ENCODE measurements around the gene E2F3. TPM values are rescaled to one million over a fixed set of nuclear protein-coding genes. Genes with fewer than 3 reads are reported as not detected.

The E2F3 gene
- total and polyA plus RNA-seq, 2 donors (not counting 1 experiment from before 2014, with no cell fraction given) = 4.1 to 12.3 TPM

GRCh38 chr6:20455251-20455940 is 53.7 kb downstream of the E2F3 start:
- H3K36me3 ChIP-seq (ENCODE audit: control insufficient read depth, insufficient read depth, low read length) = no peaks in the 10 kb centered on the region
- no peak overlapping the region for H3K4me2 ChIP-seq (ENCODE audit: extremely low read depth, insufficient read depth, low read length)
- H3K79me2 ChIP-seq (ENCODE audit: control insufficient read depth, insufficient read depth, low read length) = peaks cover 45% of the 10 kb centered on the region
- no peak overlapping the region for H2AFZ ChIP-seq (ENCODE audit: low read length)
- no peak overlapping the region for H3K4me3 ChIP-seq (replicated peaks in 1 of 4; ENCODE audit: control extremely low read depth in 1 of 4, insufficient read depth in 1 of 4, low read depth in 3 of 4, low read length in 4 of 4)
- peaks cover 4% of the 10 kb centered on the region for H4K20me1 ChIP-seq (ENCODE audit: control insufficient read depth, extremely low read depth, insufficient read depth, low read length)
- H3K9me3 ChIP-seq (ENCODE audit: control insufficient read depth, insufficient read depth, low read depth, low read length) = no peaks in the 10 kb centered on the region
- no peaks in the 10 kb centered on the region for H3K27me3 ChIP-seq (ENCODE audit: control insufficient read depth, insufficient read depth, low read length)
- peak; percentile 21 to 24 for DNase-seq (ENCODE audit: low read depth in 2 of 2)
- TF ChIP-seq CTCF (conservative IDR thresholded peaks at IDR 0.05 in 1 of 2, IDR thresholded peaks at IDR 0.05 in 1 of 2; ENCODE audit: low read depth in 1 of 2, low read length in 2 of 2) (no peak), EZH2 (IDR thresholded peaks at IDR 0.05; ENCODE audit: low read length, missing control alignments) (no peak)
- H3K9ac ChIP-seq (ENCODE audit: insufficient read depth, low read length) = no peak overlapping the region
- no peak overlapping the region for H3K27ac ChIP-seq (ENCODE audit: insufficient read depth, low read length)
- no peaks in the 10 kb centered on the region for H3K4me1 ChIP-seq (ENCODE audit: control insufficient read depth, extremely low read depth, insufficient read depth, low read length)

- Histone ChIP-seq H2AFZ (ENCODE audit: low read length) (no peak overlapping the region), H3K27me3 (ENCODE audit: control insufficient read depth, insufficient read depth, low read length) (no peaks in the 10 kb centered on the region), H3K9me3 (ENCODE audit: control insufficient read depth, insufficient read depth, low read depth, low read length) (no peaks in the 10 kb centered on the region), H4K20me1 (ENCODE audit: control insufficient read depth, extremely low read depth, insufficient read depth, low read length) (peaks cover 4% of the 10 kb centered on the region), H3K36me3 (ENCODE audit: control insufficient read depth, insufficient read depth, low read length) (no peaks in the 10 kb centered on the region), H3K9ac (ENCODE audit: insufficient read depth, low read length) (no peak overlapping the region), H3K4me2 (ENCODE audit: extremely low read depth, insufficient read depth, low read length) (no peak overlapping the region), H3K27ac (ENCODE audit: insufficient read depth, low read length) (no peak overlapping the region), H3K79me2 (ENCODE audit: control insufficient read depth, insufficient read depth, low read length) (peaks cover 31% of the 10 kb centered on the region), H3K4me3 (replicated peaks in 1 of 4; ENCODE audit: control extremely low read depth in 1 of 4, insufficient read depth in 1 of 4, low read depth in 3 of 4, low read length in 4 of 4) (no peak overlapping the region), H3K4me1 (ENCODE audit: control insufficient read depth, extremely low read depth, insufficient read depth, low read length) (no peaks in the 10 kb centered on the region)
- TF ChIP-seq CTCF (conservative IDR thresholded peaks at IDR 0.05 in 1 of 2, IDR thresholded peaks at IDR 0.05 in 1 of 2; ENCODE audit: low read depth in 1 of 2, low read length in 2 of 2) (no peak), EZH2 (IDR thresholded peaks at IDR 0.05; ENCODE audit: low read length, missing control alignments) (no peak)
- no peak for DNase-seq (ENCODE audit: low read depth in 2 of 2)
Observed at GRCh38 chr6:20458027-20458894, 56.6 kb downstream of the E2F3 start.

GRCh38 chr6:20459682-20460081 is 58.0 kb downstream of the E2F3 start:
- H2AFZ ChIP-seq (ENCODE audit: low read length) = no peak overlapping the region
- H3K9me3 ChIP-seq (ENCODE audit: control insufficient read depth, insufficient read depth, low read depth, low read length) = no peaks in the 10 kb centered on the region
- H3K4me3 ChIP-seq (replicated peaks in 1 of 4; ENCODE audit: control extremely low read depth in 1 of 4, insufficient read depth in 1 of 4, low read depth in 3 of 4, low read length in 4 of 4) = no peak overlapping the region
- no peaks in the 10 kb centered on the region for H3K4me1 ChIP-seq (ENCODE audit: control insufficient read depth, extremely low read depth, insufficient read depth, low read length)
- TF ChIP-seq CTCF (conservative IDR thresholded peaks at IDR 0.05 in 1 of 2, IDR thresholded peaks at IDR 0.05 in 1 of 2; ENCODE audit: low read depth in 1 of 2, low read length in 2 of 2) (no peak), EZH2 (IDR thresholded peaks at IDR 0.05; ENCODE audit: low read length, missing control alignments) (no peak)
- H3K27me3 ChIP-seq (ENCODE audit: control insufficient read depth, insufficient read depth, low read length) = no peaks in the 10 kb centered on the region
- H4K20me1 ChIP-seq (ENCODE audit: control insufficient read depth, extremely low read depth, insufficient read depth, low read length) = peaks cover 4% of the 10 kb centered on the region
- H3K36me3 ChIP-seq (ENCODE audit: control insufficient read depth, insufficient read depth, low read length) = no peaks in the 10 kb centered on the region
- H3K4me2 ChIP-seq (ENCODE audit: extremely low read depth, insufficient read depth, low read length) = no peak overlapping the region
- H3K9ac ChIP-seq (ENCODE audit: insufficient read depth, low read length) = no peak overlapping the region
- no peak overlapping the region for H3K27ac ChIP-seq (ENCODE audit: insufficient read depth, low read length)
- DNase-seq (ENCODE audit: low read depth in 2 of 2) = no peak
- peaks cover 18% of the 10 kb centered on the region for H3K79me2 ChIP-seq (ENCODE audit: control insufficient read depth, insufficient read depth, low read length)
